GM10266 (cell line): ENCODE results near the gene ATP1B3.

Experiments
- DNase-seq: peaks from one replicate; pipeline ENCODE4 v3.0.0; 2012; ENCODE audit errors: extremely low spot score
- CTCF ChIP-seq: IDR thresholded peaks from 2 replicates; pipeline ENCODE4 v1.5.1; 2012; ENCODE audit warnings: mild to moderate bottlenecking, low read depth; ENCODE audit not compliant: control insufficient read depth, insufficient read depth; ENCODE audit errors: missing control alignments

The ATP1B3 gene

GRCh38 chr3:141938011-141938500, 61.6 kb downstream of the ATP1B3 start:
- no peak for TF ChIP-seq CTCF
- no peak for DNase-seq

- no peak for DNase-seq
- no peak for TF ChIP-seq CTCF
Observed at GRCh38 chr3:141939759-141940158, 63.3 kb downstream of the ATP1B3 start.

GRCh38 chr3:141940194-141940776, 63.8 kb downstream of the ATP1B3 start:
- no peak for DNase-seq
- no peak for TF ChIP-seq CTCF

- TF ChIP-seq CTCF, result no peak
- DNase-seq, result no peak
Observed at GRCh38 chr3:141941093-141941492, 64.7 kb downstream of the ATP1B3 start.

- DNase-seq, result no peak
- no peak for TF ChIP-seq CTCF
Observed at GRCh38 chr3:141942006-141942405, 65.6 kb downstream of the ATP1B3 start.

- DNase-seq, result no peak
- TF ChIP-seq CTCF, result no peak
Observed at GRCh38 chr3:141945726-141946485, 69.5 kb downstream of the ATP1B3 start.

- DNase-seq, result no peak
- no peak for TF ChIP-seq CTCF
Observed at GRCh38 chr3:141949399-141949798, 73.0 kb downstream of the ATP1B3 start.
